Thoracic aorta (tissue), 2 donors: ENCODE measurements around the gene CCR5. TPM values are rescaled to one million over a fixed set of nuclear protein-coding genes. Genes with fewer than 3 reads are reported as not detected.

Experiments used
- ATAC-seq: fragments of 150-250 bp; one replicate; pipeline ENCODE4 v1.8.0; 2017; ENCODE audit warnings: low read depth; ENCODE audit not compliant: insufficient number of reproducible peaks, low FRiP score
- DNase-seq: peaks from one replicate; pipeline ENCODE4 v3.0.0-alpha.2; 2020; ENCODE audit warnings: low spot score
- H3K27ac ChIP-seq, 2 donors: fragments of 200-600 bp; sonication (generic); 1 replicate in 1 of 2; 2 replicates in 1 of 2; pipeline ENCODE4 v1.5.1; 2016; ENCODE audit warnings: mild to moderate bottlenecking in 2 of 2, moderate library complexity in 2 of 2
- H3K27me3 ChIP-seq: fragments of 200-600 bp; sonication (generic); replicated peaks from 2 replicates; pipeline ENCODE4 v1.6.0; 2016; ENCODE audit warnings: mild to moderate bottlenecking; ENCODE audit not compliant: insufficient read depth
- H3K36me3 ChIP-seq: fragments of 200-600 bp; sonication (generic); one replicate; pipeline ENCODE4 v1.5.1; 2016
- H3K4me1 ChIP-seq, 2 donors: fragments of 200-600 bp; sonication (generic); 1 replicate in 1 of 2; 2 replicates in 1 of 2; pipeline versions ENCODE4 v1.5.1 to v1.6.0; 2016; ENCODE audit warnings: low read depth in 2 of 2, mild to moderate bottlenecking in 1 of 2; ENCODE audit not compliant: control insufficient read depth in 1 of 2
- H3K4me3 ChIP-seq: fragments of 200-600 bp; sonication (generic); 2 replicates; pipeline ENCODE4 v1.5.1; 2016; ENCODE audit warnings: mild to moderate bottlenecking
- H3K9me3 ChIP-seq: fragments of 200-600 bp; sonication (generic); 2 replicates; pipeline ENCODE4 v1.5.1; 2016
- total RNA-seq, 2 donors: library from RNA; depleted of rRNA; stranded (reverse); fragments of >200 nt; gene quantifications; one replicate each; pipeline versions ENCODE4 v1.1.0 to v1.2.3, GENCODE V29; 2016
- TF ChIP-seq, protein P1 (sequence below): fragments of 200-600 bp; sonication (generic); IDR thresholded peaks from one replicate; pipeline ENCODE4 v1.5.1; 2019; ENCODE audit warnings: antibody characterized with exemption

Gene CCR5
- total RNA-seq, 2 donors from 2014 or later: 0.95 to 3.6 TPM

DNA sequence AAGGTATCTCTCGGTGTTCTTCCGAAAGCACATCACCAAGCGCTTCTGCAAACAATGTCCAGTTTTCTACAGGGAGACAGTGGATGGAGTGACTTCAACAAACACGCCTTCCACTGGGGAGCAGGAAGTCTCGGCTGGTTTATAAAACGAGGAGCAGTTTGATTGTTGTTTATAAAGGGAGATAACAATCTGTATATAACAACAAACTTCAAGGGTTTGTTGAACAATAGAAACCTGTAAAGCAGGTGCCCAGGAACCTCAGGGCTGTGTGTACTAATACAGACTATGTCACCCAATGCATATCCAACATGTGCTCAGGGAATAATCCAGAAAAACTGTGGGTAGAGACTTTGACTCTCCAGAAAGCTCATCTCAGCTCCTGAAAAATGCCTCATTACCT is 12.3 kb upstream of the CCR5 start:
- no peak for ATAC-seq
- H3K4me1 ChIP-seq: no peaks in the 10 kb centered on the region

DNA sequence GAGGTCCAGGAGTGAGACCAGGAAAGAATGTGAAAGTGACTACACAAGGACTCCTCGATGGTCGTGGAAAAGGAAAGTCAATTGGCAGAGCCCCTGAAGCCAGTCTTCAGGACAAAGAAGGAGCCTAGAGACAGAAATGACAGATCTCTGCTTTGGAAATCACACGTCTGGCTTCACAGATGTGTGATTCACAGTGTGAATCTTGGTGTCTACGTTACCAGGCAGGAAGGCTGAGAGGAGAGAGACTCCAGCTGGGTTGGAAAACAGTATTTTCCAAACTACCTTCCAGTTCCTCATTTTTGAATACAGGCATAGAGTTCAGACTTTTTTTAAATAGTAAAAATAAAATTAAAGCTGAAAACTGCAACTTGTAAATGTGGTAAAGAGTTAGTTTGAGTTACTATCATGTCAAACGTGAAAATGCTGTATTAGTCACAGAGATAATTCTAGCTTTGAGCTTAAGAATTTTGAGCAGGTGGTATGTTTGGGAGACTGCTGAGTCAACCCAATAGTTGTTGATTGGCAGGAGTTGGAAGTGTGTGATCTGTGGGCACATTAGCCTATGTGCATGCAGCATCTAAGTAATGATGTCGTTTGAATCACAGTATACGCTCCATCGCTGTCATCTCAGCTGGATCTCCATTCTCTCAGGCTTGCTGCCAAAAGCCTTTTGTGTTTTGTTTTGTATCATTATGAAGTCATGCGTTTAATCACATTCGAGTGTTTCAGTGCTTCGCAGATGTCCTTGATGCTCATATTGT is 10.8 kb upstream of the CCR5 start:
- H3K27ac ChIP-seq: no peak overlapping the region
- H3K27me3 ChIP-seq: no peaks in the 10 kb centered on the region
- H3K4me3 ChIP-seq: no peak overlapping the region
- no peaks in the 10 kb centered on the region for H3K4me1 ChIP-seq
- DNase-seq (no peak), ATAC-seq (no peak)
- no peaks in the 10 kb centered on the region for H3K36me3 ChIP-seq
- TF ChIP-seq, protein P1, sequence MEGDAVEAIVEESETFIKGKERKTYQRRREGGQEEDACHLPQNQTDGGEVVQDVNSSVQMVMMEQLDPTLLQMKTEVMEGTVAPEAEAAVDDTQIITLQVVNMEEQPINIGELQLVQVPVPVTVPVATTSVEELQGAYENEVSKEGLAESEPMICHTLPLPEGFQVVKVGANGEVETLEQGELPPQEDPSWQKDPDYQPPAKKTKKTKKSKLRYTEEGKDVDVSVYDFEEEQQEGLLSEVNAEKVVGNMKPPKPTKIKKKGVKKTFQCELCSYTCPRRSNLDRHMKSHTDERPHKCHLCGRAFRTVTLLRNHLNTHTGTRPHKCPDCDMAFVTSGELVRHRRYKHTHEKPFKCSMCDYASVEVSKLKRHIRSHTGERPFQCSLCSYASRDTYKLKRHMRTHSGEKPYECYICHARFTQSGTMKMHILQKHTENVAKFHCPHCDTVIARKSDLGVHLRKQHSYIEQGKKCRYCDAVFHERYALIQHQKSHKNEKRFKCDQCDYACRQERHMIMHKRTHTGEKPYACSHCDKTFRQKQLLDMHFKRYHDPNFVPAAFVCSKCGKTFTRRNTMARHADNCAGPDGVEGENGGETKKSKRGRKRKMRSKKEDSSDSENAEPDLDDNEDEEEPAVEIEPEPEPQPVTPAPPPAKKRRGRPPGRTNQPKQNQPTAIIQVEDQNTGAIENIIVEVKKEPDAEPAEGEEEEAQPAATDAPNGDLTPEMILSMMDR: no peak
- H3K9me3 ChIP-seq: no peaks in the 10 kb centered on the region

More for the DNA sequence above, 12.3 kb upstream of the CCR5 start:
- TF ChIP-seq, protein P1: no peak
- Histone ChIP-seq H3K4me3 (no peak overlapping the region), H3K36me3 (no peaks in the 10 kb centered on the region), H3K9me3 (no peaks in the 10 kb centered on the region), H3K27ac (no peak overlapping the region), H3K27me3 (no peaks in the 10 kb centered on the region)
- no peak for DNase-seq

DNA sequence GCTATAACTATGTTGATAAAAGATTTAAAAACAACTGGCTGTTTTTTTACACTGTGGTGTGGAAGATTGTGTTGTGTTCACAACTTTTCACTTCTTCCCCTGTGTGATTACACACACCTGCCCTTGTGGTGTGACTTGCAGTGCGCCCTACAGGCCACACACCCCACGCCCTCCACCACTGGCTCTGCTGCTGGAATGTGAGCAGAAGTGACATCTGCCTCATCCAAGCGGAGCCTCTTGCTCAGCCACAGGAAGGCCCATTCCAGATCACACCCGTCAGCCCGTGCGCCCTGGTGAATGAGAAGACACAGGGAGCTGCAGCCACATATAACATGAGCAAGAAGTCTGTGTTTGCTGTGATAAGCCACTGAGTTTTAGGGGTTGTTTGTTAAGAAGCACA is 9.8 kb upstream of the CCR5 start:
- Histone ChIP-seq H3K36me3 (no peaks in the 10 kb centered on the region), H3K9me3 (no peaks in the 10 kb centered on the region), H3K27me3 (no peaks in the 10 kb centered on the region), H3K4me1 (no peaks in the 10 kb centered on the region), H3K27ac (no peak overlapping the region), H3K4me3 (no peak overlapping the region)
- no peak for ATAC-seq
- no peak for DNase-seq
- TF ChIP-seq, protein P1: no peak

DNA sequence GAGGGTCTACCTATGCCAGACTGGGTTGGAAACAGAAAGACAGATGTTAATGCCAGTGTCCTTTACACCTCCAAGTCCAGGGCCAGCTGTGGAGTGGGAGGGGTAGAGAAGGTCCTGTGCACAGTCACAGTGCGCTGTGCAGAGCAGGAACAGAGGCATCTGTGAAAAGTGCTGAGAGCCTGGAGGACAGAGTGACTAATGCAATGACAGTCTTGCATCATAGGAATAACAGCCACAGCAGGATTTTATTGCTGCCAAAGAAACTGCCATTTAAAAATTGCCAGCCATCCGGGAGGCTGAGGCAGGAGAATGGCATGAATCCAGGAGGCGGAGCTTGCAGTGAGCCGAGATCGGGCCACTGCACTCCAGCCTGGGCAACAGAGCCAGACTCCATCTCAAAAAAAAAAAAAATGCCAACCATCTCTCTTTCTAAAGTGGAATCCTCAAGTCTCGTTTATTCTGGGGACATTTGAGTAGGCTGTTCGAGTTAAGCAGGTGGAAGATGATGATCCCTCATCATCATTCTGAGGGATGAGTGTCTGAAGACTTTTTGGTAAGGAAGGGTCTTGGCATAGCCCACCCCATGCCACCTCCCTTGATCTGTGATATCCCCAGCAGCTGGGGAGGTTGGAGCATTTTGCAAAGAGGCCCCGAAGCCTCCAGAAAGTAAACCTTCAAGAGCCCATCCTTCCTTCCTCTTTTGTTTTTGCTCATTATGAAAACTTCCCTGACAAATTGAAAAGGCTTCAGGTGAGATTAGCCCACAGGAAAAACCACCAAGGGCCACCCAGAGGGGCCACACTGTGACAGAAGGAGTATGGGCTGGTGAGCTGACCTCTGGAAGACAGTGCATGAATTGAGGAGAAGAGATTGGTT is 9.1 kb upstream of the CCR5 start:
- H3K27me3 ChIP-seq: no peaks in the 10 kb centered on the region
- DNase-seq (no peak), ATAC-seq (no peak)
- H3K4me1 ChIP-seq: no peaks in the 10 kb centered on the region
- no peaks in the 10 kb centered on the region for H3K36me3 ChIP-seq
- TF ChIP-seq, protein P1: no peak
- H3K9me3 ChIP-seq: no peaks in the 10 kb centered on the region
- no peak overlapping the region for H3K4me3 ChIP-seq
- no peak overlapping the region for H3K27ac ChIP-seq

DNA sequence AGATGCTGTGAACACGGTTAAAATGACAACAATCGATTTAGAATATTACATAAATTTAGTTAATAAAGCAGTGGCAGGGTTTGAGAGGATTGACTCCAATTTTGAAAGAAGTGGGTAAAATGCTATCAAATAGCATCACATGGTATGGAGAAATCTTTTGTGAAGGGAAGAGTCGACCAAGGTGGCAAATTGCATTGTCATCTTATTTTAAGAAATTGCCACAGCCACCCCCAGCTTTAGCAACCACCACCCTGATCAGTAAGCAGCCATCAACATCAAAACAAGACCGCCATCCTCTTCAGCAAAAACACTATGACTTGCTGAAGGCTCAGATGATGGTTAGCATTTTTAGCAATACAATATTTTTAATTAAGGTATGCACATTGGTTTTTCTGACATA is 5.7 kb upstream of the CCR5 start:
- no peaks in the 10 kb centered on the region for H3K4me1 ChIP-seq

More for the DNA sequence above, 5.7 kb upstream of the CCR5 start:
- Histone ChIP-seq H3K9me3 (no peaks in the 10 kb centered on the region), H3K27ac (no peak overlapping the region), H3K27me3 (no peaks in the 10 kb centered on the region), H3K4me3 (no peak overlapping the region), H3K36me3 (no peaks in the 10 kb centered on the region)
- no peak for ATAC-seq
- TF ChIP-seq, protein P1: no peak
- DNase-seq: no peak
